D721Med (cell line): Measurements from ENCODE around the gene AGRP.

Experiments
- DNase-seq: peaks from one replicate; pipeline ENCODE4 v3.0.0; 2011; ENCODE audit warnings: low spot score; ENCODE audit not compliant: insufficient read length
- FAIRE-seq: peaks from 2 replicates; lab custom pipeline; 2011; peaks lifted over from hg19 to GRCh38; lab: Jason Lieb, UNC
- CTCF ChIP-seq: IDR thresholded peaks from 2 replicates; pipeline ENCODE4 v1.5.1; 2012; ENCODE audit warnings: mild to moderate bottlenecking, control low read depth; ENCODE audit not compliant: insufficient read depth; ENCODE audit errors: missing control alignments

Gene AGRP

GRCh38 chr16:67460961-67461360 lies 22.4 kb downstream of the AGRP start:
- DNase-seq (no peak), FAIRE-seq (no peak)
- no peak for TF ChIP-seq CTCF

- no peak for TF ChIP-seq CTCF
- DNase-seq (no peak), FAIRE-seq (no peak)
These were observed 23.2 kb downstream of the AGRP start for GRCh38 chr16:67460168-67460567.

GRCh38 chr16:67459861-67460150 lies 23.5 kb downstream of the AGRP start:
- TF ChIP-seq CTCF, result no peak
- FAIRE-seq (no peak), DNase-seq (no peak)

GRCh38 chr16:67459066-67459860 lies 24.1 kb downstream of the AGRP start:
- DNase-seq (no peak), FAIRE-seq (no peak)
- TF ChIP-seq CTCF, result no peak

GRCh38 chr16:67458121-67458641 lies 25.2 kb downstream of the AGRP start:
- no peak for FAIRE-seq
- no peak for TF ChIP-seq CTCF
- DNase-seq, result no peak

- no peak for DNase-seq
- no peak for TF ChIP-seq CTCF
- no peak for FAIRE-seq
These were observed 25.7 kb downstream of the AGRP start for GRCh38 chr16:67457611-67458010.

- FAIRE-seq (no peak), DNase-seq (no peak)
- TF ChIP-seq CTCF, result peak; percentile 21
These were observed 26.8 kb downstream of the AGRP start for GRCh38 chr16:67456391-67457081.
